HG03097 (cell line): ENCODE measurements around the gene MAN1C1.

Experiments used
- ATAC-seq: cut with Tn5 transposase; IDR thresholded peaks from one replicate; pipeline ENCODE4 v1.9.1; 2021; ENCODE audit not compliant: unreplicated experiment, low FRiP score

Gene MAN1C1

DNA sequence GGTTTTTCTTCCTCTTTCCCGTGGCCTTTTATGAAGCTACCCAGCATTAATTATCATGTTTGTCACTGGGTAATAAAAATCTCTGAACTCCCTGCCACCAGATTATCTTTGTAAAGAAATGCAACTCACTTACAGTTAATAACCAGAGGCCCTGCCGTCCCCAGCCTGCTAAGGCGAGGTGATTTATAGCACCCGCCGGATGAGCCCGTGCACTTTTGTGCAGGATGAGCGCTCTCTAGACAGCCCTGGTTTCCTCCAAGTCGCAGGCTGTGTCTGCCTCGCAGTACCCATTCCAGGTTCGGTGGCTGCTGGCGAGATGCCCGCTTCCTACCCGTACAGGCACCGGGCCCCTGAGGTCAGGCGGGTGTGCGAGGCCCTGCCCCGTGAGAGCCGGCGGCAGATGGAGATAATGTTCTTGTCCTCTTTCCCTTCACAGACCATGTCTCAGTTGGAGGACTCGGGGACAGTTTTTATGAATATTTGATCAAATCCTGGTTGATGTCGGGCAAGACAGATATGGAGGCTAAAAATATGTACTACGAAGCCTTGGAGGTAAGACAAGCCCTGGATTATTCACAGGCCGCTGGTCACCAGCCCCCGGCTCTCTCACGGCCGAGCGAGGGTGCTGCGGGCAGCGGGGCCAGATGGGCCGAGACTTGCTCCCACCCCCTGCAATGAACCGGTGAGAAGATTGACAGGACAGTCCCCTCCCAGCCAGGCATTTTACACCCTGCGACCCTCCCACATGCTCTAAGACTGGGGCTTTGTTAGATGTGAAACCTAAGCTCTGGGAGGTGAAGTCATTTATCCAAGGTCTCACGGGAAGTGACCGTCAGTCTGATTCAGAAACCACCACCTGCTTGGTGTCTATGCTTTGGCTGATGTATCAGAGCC, 154.9 kb downstream of the MAN1C1 start:
- no peak for ATAC-seq

DNA sequence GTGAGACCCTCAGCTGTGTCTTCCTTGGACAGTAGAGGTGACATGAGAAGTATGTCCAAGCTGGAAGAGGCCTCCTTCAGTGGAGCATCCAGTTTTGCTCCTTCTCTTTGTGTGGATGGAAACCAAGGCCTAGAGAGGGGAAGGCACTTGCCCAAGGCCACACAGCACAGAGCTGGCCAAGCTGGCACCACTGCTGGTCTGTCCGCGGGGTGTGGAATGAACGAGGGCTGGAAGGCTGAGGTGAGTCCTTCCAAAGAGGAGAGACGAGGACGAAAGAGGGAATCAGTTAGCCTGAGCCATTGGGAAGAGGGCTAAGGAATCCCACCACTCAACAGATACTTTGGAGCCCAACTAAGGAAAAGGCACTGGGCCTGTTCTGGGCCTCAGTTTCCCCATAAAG, 155.6 kb downstream of the MAN1C1 start:
- ATAC-seq = no peak

DNA sequence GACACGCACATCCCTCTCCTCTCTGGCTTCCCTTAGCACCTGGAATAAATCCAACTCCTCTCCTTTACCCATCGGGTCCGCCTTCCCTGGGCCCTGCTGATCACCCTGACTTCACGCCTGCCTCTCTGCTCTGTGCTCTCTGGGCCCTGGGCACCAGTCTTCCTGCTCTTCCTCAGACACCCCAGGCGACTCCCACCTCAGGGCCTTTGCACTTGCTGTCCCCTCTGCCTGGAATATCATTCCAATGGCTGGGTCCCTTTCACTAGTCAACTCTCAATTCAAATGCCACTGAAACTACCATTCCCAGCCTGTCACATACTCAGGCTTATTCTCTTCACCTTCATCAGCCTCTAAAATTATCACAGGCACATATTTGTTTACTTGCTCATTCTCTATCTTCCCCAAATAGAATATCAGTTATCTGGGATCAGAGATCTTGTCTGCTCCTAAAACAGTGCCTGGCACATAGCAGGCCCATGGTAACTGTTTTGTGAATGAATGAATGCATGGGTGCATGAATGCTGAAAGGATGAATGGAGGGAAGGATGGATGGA, 156.2 kb downstream of the MAN1C1 start:
- ATAC-seq = no peak

DNA sequence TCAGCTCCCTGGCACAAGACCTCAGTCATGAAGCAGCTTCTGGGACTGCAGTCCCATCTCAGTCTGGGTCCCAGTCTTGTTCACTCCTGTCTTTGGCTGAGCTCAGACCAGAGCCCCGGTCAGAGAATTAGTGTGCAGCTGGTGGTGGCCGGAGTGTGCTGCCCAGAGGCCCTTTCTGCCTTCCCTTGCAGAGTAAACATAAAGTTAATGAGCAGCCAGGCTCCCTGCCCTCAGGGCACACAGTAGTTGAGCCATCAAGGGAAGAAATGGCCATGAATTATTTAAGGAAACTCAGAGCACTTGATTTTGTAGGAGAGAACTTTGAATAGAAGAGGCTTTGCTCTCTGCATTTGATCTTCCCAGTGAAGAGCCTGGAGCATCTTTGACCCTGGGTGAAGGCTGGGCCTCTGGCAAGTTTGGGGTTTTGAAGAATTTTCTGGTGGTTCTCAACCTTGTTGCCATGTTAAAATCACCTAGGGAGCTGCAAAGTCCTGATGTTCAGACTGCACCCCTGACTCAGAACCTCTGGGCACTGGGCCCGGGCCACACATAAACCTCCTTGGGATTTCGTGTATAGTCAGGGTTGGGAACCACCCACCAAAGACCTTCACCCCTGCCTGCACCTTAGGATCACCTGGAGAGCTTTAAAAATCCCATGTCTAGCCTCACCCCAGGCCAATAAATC, 157.0 kb downstream of the MAN1C1 start:
- ATAC-seq = no peak

- no peak for ATAC-seq
Observed at GRCh38 chr1:25774206-25774803, 157.7 kb downstream of the MAN1C1 start.

GRCh38 chr1:25774921-25775771, 158.6 kb downstream of the MAN1C1 start:
- no peak for ATAC-seq

- ATAC-seq = no peak
Observed at GRCh38 chr1:25779388-25779787, 162.8 kb downstream of the MAN1C1 start.

DNA sequence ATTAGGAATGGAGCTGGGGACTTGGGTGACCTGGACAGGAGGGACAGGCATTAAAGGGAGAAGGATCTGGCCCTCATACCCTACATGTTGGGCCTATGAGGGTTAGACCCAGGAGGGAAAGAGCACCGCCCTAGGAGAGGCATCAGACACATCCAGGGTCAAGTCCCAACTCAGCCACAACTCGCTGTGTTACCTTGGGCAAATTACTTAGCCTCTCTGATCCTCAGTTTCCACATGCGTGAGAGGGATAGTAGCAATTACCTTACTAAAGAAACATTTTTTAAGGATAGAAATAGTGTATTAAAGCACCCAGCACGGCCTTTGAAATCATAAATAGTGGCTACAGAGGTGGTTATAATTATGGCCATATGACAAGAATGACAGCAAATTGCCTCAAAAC, 163.3 kb downstream of the MAN1C1 start:
- ATAC-seq = no peak

DNA sequence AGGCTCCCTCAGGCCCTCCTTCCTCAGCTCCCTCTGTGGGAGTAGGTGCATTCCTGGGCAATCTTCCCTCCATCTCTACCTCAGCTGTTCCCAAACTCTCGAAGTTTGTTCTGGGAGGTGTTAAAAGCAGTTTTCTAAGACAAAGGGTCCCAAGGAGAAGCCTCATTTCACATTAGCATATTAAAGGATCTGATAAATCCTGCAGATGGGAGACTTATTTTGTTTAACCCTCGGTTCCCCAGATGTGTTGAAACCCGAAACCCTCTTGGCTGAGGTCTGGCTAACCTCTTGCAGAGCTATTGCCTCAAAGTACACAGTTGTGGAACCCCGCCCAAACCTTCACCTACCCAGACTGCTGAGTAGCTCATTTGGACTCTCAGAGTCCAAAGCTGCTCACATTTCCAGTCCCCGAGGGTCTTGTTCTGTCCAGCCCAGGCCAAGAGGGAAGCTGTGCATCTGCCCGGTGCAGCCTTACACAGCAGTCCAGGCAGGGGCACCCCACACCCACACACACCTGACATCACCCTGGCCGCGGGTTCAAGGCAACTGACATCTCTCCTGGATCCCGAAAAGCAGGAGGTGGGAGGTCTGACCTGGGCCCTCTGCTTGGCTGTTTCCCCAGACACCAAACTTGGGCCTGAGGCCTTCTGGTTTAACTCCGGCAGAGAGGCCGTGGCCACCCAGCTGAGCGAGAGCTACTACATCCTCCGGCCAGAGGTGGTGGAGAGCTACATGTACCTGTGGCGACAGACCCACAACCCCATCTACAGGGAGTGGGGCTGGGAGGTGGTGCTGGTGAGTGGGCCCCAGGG, 163.9 kb downstream of the MAN1C1 start:
- ATAC-seq = no peak

DNA sequence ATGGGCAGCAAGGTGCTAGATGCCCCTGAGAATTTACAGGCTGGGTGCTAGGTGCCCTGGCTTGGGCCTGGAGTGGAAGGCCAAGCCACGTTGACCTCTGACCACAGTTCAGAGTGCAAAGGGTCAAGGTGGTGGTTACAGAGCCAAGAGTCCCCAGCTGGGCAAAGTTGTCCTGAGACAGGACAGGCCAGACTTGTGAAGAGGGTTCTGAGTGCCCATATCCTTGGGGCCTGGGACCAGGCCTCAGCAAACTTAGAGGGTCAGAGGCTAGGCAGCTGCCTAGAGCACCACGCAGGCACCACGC, 164.5 kb downstream of the MAN1C1 start:
- no peak for ATAC-seq

GRCh38 chr1:25782608-25783201, 166.1 kb downstream of the MAN1C1 start:
- no peak for ATAC-seq

DNA sequence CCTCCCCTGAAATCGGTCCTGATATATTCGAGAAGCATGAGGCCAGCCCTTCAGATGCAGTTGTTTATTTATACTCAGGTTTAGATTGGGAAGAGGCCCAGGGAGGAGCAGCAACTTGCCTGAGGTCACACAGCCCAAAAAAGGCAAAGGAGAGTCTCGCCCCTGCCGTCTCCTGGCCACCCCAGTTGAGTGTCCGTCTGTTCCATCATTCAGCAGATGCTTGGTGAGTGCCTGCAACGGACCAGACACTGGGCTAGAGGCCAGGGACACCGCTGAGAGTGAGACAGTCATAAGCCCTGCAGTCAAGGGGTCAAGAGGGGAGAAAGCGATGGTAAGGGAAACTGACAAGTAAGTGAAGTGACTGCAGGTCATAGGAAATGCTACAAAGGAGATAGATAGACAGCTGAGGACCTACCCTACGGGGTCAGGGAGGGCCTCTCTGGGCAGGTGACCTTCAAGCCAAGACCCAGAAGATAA, 168.0 kb downstream of the MAN1C1 start:
- no peak for ATAC-seq

DNA sequence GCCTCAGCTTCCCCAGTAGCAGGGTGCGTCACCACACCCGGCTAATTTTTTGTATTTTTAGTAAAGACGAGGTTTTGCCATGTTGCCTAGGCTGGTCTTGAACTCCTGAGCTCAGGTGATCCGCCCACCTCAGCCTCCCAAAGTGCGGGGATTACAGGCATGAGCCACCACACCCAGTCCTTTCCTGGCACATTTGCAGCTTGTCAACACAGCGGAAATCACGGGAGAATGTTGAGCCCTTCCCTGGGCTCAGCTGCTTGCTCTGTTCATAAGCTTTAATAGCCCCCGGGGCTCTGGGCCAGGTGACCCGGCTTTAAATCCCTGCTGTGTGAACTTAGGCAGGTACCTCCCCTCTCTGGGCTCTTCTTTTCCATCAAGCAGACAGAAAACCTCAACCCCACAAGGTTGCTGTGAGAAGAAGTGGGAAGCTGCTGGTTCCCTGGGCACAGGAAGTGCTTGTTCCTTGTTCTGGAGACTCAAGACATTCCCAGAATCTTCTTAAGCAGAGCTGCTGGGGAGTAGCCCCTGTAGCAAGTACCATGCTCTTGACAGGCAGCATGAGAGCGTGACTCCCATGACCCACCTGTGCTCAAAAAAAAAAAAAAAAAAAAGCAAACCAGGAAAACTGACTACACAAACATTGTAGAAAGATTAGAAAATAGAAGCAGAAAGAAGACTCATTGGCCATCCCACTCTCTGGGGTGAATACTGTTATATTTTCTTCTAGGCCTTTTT, 168.9 kb downstream of the MAN1C1 start:
- ATAC-seq = no peak

DNA sequence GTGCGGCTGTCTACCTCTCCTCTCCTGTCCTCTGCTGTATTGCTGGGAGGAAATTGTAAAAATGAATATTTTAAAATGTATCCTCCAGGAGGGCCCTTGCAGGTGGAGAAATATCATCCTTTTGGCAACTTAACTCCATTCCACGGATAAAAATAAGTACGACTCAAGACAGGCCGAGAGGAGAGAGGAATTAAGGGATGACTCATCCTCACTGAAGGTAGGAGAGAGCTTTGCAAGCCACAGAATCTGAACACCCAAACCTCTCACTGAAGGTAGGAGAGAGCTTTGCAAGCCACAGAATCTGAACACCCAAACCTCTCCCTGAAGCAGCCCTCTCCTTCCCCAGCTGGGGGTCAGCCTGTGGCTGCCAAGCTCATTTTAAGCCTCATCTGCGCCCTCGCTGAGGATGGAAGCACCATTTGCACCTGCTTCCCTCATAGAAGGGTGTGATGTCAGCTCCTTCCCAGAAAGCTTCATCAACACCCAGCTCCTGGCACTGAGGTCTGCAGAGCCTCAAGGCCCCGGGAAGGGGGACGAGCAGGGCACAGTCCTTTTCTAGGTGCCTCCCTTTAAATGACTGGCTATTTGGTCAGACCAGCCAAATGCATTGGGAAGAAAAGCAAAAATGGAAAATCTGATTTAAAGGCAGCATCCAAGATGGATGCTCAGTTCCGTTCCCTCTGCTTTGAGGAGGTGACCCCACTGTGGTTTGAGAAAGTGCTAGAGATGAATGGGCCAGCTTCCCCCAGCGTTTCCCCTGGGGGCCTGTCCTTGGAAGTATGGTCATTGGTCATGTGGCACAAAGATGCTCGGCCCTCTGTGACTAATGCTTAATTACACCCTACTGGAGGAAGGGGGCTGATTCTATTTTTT, 170.5 kb downstream of the MAN1C1 start:
- ATAC-seq = no peak

DNA sequence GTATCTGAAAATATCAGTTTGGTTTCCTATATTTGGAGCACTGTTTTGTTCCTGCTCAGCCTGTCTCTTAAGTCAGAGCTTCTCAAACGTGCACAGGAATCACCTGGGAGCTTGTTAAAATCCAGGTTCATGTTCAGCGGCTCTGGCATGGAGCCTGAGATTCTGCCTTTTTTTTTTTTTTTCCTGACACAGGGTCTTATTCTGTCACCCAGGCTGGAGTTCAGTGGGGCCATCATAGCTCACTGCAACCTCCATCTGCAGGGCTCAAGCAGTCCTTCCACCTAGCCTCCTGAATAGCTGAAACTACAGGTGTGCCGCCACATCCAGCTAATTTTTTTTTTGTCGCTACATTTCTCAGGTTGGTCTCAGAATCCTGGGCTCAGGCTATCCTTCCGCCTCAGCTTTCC, 171.2 kb downstream of the MAN1C1 start:
- ATAC-seq = no peak

GRCh38 chr1:25790472-25790871, 173.9 kb downstream of the MAN1C1 start:
- ATAC-seq = no peak

DNA sequence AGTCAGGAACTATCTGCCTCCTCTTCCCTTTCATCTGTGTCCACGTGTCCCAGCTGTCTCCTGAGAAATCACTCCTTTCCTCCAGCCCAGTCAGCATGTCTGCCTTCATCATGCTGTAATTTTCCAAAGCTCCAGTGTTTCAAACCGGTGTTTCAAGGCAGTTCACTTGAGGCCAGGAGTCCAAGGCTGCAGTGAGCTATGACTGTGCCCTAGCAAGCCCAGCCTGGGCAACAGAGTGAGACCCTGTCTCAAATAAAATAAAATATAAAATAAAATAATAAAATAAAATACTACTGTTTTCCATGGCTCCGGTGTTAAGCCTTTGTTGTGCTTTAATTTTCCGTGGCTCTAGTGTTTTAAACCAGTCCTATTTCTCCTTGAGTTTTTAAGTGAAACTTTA, 175.5 kb downstream of the MAN1C1 start:
- ATAC-seq = no peak
